Kidney (tissue), 14 donors: ENCODE data around the gene GRAMD1A. TPM values are rescaled to one million over a fixed set of nuclear protein-coding genes. Genes with fewer than 3 reads are reported as not detected.

ENCODE experiments used
- DNase-seq, 5 donors: peaks; one replicate each; pipeline ENCODE4 v3.0.0-alpha.2; 2013 to 2020
- FAIRE-seq: peaks from 2 replicates; lab custom pipeline; 2012; peaks lifted over from hg19 to GRCh38; lab: Jason Lieb, UNC
- H3K27ac ChIP-seq, 2 donors: one replicate each; pipeline ENCODE4 v1.7.0; 2013; ENCODE audit warnings: low read depth in 2 of 2, low read length in 2 of 2, inconsistent platforms in 1 of 2
- H3K27me3 ChIP-seq: one replicate; pipeline ENCODE4 v1.7.1; 2013; ENCODE audit warnings: low read length, inconsistent platforms; ENCODE audit not compliant: control insufficient read depth, insufficient read depth
- H3K36me3 ChIP-seq, 3 donors: one replicate each; pipeline versions ENCODE4 v1.7.0 to v1.7.1; 2013; ENCODE audit warnings: low read length in 3 of 3, control low read depth in 1 of 3, inconsistent platforms in 1 of 3; ENCODE audit not compliant: insufficient read depth in 3 of 3, control insufficient read depth in 2 of 3
- H3K4me1 ChIP-seq, 3 donors: one replicate each; pipeline versions ENCODE4 v1.7.0 to v1.7.1; 2013; ENCODE audit warnings: low read length in 3 of 3, inconsistent platforms in 1 of 3, low read depth in 1 of 3; ENCODE audit not compliant: control insufficient read depth in 2 of 3, insufficient read depth in 2 of 3
- H3K4me3 ChIP-seq, 3 donors: one replicate each; pipeline versions ENCODE4 v1.7.0 to v1.8.1; 2013; ENCODE audit warnings: low read length in 3 of 3, control low read depth in 1 of 3, inconsistent platforms in 1 of 3
- H3K9ac ChIP-seq, 3 donors: one replicate each; pipeline versions ENCODE4 v1.7.0 to v1.7.1; 2013; ENCODE audit warnings: low read length in 3 of 3, control low read depth in 1 of 3, inconsistent platforms in 1 of 3
- H3K9me3 ChIP-seq, 3 donors: one replicate each; pipeline versions ENCODE4 v1.7.0 to v1.7.1; 2013; ENCODE audit warnings: low read length in 3 of 3, control low read depth in 1 of 3, inconsistent platforms in 1 of 3; ENCODE audit not compliant: control insufficient read depth in 2 of 3, insufficient read depth in 1 of 3
- intact Hi-C: fragments of 100-400 bp; cut with DNase I; formaldehyde crosslinking; loops from one replicate; pipeline ENCODE4 v1.11.1; 2022
- polyA plus RNA-seq: library from polyadenylated mRNA; stranded (reverse); fragments of 350-450 nt; fragmentation: Illumina TruSeq; extraction: RNeasy Lipid Tissue Mini Kit (QIAGEN cat#74804); gene quantifications from one replicate; pipeline ENCODE4 v1.2.3, GENCODE V29; 2014; ENCODE audit warnings: low read depth, low replicate concordance; ENCODE audit not compliant: insufficient read depth
- total RNA-seq: library from RNA; stranded (reverse); fragmentation: NEBNext Ultra II Directional; extraction: Animal tissue kit (Norgen Biotek cat#: 25700); gene quantifications from one replicate; pipeline ENCODE4 v1.2.1, GENCODE V29; 2021
- TF ChIP-seq, protein P1 (sequence below): IDR thresholded peaks from 3 replicates; pipeline ENCODE4 v1.5.1; 2012; ENCODE audit warnings: mild to moderate bottlenecking, moderate library complexity, borderline replicate concordance; ENCODE audit not compliant: insufficient read depth; ENCODE audit errors: extremely low read depth
- donor health status: control.
- donor health status: control.
- donor health status: control.
- donor health status: control.
- donor health status: control.
- donor health status: DM: yes; HTN: yes; CAD: no.
- donor health status: Normal renal cell carcinoma (clear cell type).

The GRAMD1A gene
- total and polyA plus RNA-seq, 2 donors from 2014 or later = 29.8 to 87.3 TPM

DNA sequence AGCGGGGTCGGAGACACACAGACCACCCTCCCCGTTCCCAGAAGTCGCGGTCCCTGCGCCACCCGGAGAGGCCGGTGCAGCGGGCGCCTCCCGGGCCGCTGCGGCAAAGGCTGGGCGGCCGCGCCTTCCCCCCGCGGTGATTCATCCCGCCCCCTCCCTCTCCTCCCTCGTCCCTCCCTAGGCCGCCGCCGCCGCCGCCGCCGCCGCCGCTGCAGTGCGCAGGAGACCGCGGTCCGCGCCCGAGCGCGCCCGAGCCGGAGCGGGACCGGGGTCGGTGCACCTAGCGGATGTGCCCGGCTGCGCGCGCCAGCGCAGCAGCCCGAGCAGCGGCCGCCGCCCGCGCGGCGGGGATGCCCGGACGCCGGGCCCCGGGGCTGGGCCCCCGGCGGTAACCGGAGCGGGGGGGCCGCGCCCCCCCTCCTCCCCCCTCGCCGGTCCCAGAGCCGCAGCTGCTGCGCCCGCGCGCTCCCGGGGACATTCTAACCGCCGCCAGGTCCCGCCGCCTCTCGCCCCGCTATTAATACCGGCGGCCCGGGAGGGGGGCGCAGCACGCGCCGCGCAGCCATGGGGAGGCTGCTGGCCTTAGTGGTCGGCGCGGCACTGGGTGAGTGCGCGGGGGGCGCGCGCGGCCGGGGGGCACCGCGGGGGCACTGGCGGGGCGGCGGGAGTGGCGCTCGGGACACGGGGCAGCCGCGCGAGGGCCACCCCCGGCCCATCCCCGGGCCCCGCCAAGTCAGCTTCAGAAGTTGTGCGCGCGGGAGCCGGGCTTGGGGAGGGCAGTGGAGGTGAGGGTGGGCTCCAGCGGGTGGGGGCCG lies 30.3 kb downstream of the GRAMD1A start, which contains the start of gene SCN1B:
TSS of gene SCN1B (plus strand) at position 214 of the 815 bp plus-strand sequence. CDS start at position 565, 351 bp downstream.
- Histone ChIP-seq H3K27me3 (peaks cover 3% of the 10 kb centered on the region), H3K27ac (no peak within 1 kb of the TSS), H3K9ac (no peak within 1 kb of the TSS), H3K4me1 (peaks cover 0 to 2% (median 0%) of the 10 kb centered on the region in 3 donors), H3K9me3 (no peaks in the 10 kb centered on the region), H3K36me3 (peaks cover 2 to 7% (median 6%) of the 10 kb centered on the region in 3 donors), H3K4me3 (peak within 1 kb of the TSS; percentile 39 to 45 (median 41))
- no peak for FAIRE-seq
- intact Hi-C loops = no loop called here
- TF ChIP-seq, protein P1, sequence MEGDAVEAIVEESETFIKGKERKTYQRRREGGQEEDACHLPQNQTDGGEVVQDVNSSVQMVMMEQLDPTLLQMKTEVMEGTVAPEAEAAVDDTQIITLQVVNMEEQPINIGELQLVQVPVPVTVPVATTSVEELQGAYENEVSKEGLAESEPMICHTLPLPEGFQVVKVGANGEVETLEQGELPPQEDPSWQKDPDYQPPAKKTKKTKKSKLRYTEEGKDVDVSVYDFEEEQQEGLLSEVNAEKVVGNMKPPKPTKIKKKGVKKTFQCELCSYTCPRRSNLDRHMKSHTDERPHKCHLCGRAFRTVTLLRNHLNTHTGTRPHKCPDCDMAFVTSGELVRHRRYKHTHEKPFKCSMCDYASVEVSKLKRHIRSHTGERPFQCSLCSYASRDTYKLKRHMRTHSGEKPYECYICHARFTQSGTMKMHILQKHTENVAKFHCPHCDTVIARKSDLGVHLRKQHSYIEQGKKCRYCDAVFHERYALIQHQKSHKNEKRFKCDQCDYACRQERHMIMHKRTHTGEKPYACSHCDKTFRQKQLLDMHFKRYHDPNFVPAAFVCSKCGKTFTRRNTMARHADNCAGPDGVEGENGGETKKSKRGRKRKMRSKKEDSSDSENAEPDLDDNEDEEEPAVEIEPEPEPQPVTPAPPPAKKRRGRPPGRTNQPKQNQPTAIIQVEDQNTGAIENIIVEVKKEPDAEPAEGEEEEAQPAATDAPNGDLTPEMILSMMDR = no peak
- DNase-seq = peak; percentile 57 to 88 (median 78)

DNA sequence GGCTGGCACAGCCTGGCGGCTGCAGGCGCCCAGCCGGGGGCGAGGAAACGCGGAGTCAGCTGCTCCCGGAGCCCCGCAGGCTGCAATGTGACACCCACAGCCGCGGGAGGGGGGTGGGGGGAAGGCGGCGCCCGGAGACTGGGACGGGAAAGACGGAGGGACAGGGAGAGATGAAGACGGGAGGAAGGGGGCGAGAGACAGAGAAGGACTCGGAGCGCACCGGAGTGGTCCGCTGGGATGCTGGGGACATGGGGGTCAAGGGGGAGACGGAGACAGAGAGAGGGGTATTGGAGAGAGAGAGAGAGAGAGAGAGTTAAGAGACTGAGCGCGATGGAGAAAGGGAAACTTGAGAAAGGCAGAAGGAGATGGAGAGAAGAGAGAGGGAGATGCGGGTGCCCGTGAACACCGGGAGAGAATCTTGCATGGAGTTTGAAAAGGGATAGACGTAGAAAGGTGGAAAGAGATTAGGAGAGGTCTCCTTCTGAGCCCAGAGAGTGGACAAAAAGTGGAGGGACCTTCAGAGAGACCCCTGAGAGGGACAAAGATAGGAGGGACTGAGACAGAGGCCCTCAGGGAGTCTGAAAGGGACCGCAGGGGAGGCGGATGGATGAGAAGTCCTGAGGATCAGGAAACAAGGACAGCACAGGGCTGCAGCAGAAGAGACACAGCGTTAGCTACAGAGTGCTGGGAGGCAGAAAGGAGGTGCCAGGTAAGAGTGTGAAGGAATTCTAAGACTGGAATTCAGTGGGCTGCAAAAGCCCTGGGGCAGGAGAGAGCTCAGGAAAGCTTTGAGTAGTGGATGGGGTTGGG lies 31.2 kb downstream of the GRAMD1A start:
- no peaks in the 10 kb centered on the region for H3K9me3 ChIP-seq
- peaks cover 0 to 2% (median 0%) of the 10 kb centered on the region in 3 donors for H3K4me1 ChIP-seq
- FAIRE-seq (no peak), DNase-seq (peak in 4 of 5 donors; percentile 62 to 76 (median 66))
- H3K9ac ChIP-seq = no peak overlapping the region
- peaks cover 2 to 4% (median 3%) of the 10 kb centered on the region in 3 donors for H3K36me3 ChIP-seq
- peaks cover 3% of the 10 kb centered on the region for H3K27me3 ChIP-seq
- intact Hi-C loops = no loop called here
- no peak overlapping the region for H3K27ac ChIP-seq
- TF ChIP-seq, protein P1 = no peak
- H3K4me3 ChIP-seq = peak overlapping the region; percentile 39 to 45 (median 41)

DNA sequence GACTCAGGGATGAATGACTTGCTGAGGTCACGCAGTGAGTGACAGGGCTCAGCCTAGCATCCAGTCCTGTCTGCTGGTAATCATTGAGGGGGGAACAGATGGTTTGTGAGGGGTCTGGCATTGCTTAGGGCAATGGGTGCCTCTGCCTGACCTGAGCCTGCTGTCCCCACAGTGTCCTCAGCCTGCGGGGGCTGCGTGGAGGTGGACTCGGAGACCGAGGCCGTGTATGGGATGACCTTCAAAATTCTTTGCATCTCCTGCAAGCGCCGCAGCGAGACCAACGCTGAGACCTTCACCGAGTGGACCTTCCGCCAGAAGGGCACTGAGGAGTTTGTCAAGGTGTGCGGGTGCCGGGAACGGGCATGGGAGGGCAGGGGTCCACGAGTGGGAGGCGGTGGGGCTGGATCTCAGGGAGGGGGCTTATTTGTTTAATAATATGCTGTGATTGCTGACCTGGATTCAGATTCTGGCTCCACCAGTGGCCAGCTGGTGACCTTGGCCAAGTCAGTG lies 32.3 kb downstream of the GRAMD1A start:
- H3K9ac ChIP-seq = no peak overlapping the region
- intact Hi-C loops = no loop called here
- H3K4me3 ChIP-seq = no peak overlapping the region
- H3K9me3 ChIP-seq = no peaks in the 10 kb centered on the region
- H3K36me3 ChIP-seq = peaks cover 0 to 2% (median 0%) of the 10 kb centered on the region in 3 donors
- TF ChIP-seq, protein P1 = no peak
- H3K27me3 ChIP-seq = peaks cover 3% of the 10 kb centered on the region
- no peak for FAIRE-seq
- no peak for DNase-seq
- H3K27ac ChIP-seq = no peak overlapping the region
- peaks cover 0 to 4% (median 0%) of the 10 kb centered on the region in 3 donors for H3K4me1 ChIP-seq
